BJ (cell line): ENCODE measurements around the gene ELOVL6. TPM values are rescaled to one million over a fixed set of nuclear protein-coding genes. Genes with fewer than 3 reads are reported as not detected.
"Not testable (repeated sequence)": the region's sequence is repeated elsewhere in the genome, so short reads cannot be mapped to it uniquely, and the experiment has no call there.

Experiments
- CTCF ChIA-PET: fragments of 350-600 bp; formaldehyde crosslinking; extraction: SDS; loops from one replicate; lab custom pipeline; 2021; ENCODE audit warnings: antibody characterized with exemption, inconsistent platforms; lab: Yijun Ruan, JAX
- POLR2A ChIA-PET: fragments of 300-600 bp; sonication (Branson Sonifier 250); formaldehyde crosslinking; extraction: SDS; loops from one replicate; lab custom pipeline; 2021; ENCODE audit warnings: antibody characterized with exemption; lab: Charles Lee
- DNase-seq: peaks from one replicate; pipeline ENCODE4 v3.0.0-alpha.2; 2011; ENCODE audit warnings: low read depth
- H3K27me3 ChIP-seq: 2 replicates; pipeline ENCODE4 v1.6.0; 2011; ENCODE audit warnings: low read length; ENCODE audit not compliant: control insufficient read depth, insufficient read depth
- H3K36me3 ChIP-seq: 2 replicates; pipeline ENCODE4 v1.5.1; 2011; ENCODE audit warnings: low read length; ENCODE audit not compliant: control insufficient read depth, insufficient read depth
- H3K4me3 ChIP-seq: 2 replicates; pipeline ENCODE4 v1.5.1; 2011; ENCODE audit warnings: low read depth, mild to moderate bottlenecking, control low read depth, low read length
- CTCF ChIP-seq: IDR thresholded peaks from 2 replicates; pipeline ENCODE4 v1.5.1; 2011; ENCODE audit warnings: low read depth, mild to moderate bottlenecking, control low read depth, inconsistent platforms, low read length, moderate library complexity; ENCODE audit not compliant: insufficient read depth
- polyA plus RNA-seq: library from polyadenylated mRNA; depleted of rRNA; stranded (reverse); fragments of >200 nt; gene quantifications from 2 replicates; pipeline ENCODE4 v1.2.3, GENCODE V29; 2011

The ELOVL6 gene
- polyA plus RNA-seq, 1 experiment, result 7.6 TPM

DNA sequence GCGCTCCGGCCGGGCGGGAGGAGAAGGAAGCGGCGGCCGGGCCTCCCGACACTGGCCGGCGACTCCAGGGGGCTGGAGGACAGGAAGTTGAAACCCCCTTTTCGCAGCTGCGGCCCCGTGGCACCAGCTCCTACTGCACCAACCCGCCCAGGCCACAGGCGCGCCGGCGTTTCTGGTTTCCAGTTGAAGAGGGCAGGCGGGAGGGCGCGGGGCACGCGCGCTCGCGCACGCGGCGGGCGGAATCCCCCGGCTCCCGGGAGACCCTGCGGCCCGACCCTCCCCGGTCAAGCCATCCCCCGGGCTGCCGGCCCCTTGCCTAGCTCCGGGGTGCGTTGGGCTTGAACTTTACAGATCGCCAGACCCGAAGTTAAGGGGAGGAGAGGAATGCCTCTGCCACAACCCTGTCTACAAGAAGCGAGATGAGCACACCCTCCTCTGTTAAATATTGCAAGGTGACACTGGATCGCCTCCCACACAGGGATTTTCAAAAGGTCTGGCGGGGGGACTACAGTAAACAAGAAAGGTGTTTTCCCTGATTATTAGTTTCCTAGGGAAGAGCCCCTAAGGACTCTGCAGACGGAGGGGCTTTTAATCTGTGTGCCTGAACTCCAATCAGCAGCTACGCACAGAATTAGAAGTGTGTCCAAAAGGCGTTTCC is 1.4 kb downstream of the ELOVL6 start:
- H3K27me3 ChIP-seq, result no peaks in the 10 kb centered on the region
- ChIA-PET CTCF (interaction anchor here (0.9 to 2.8 kb wide), 3 partner anchors 145 to 312 kb away, joined by 3 to 12 read pairs (median 4); no protein-coding TSS in a partner anchor), POLR2A (no interaction called here)
- H3K36me3 ChIP-seq, result no peaks in the 10 kb centered on the region
- no peak for TF ChIP-seq CTCF
- peak overlapping the region; percentile 80 for H3K4me3 ChIP-seq
- DNase-seq, result no peak

- TF ChIP-seq CTCF, result no peak
- no peak for DNase-seq
- H3K4me3 ChIP-seq, result peak overlapping the region; percentile 80
- POLR2A ChIA-PET, result no interaction called here
- no peaks in the 10 kb centered on the region for H3K27me3 ChIP-seq
- H3K36me3 ChIP-seq, result no peaks in the 10 kb centered on the region
- CTCF ChIA-PET, result interaction anchor here (1.5 to 2.8 kb wide), 2 partner anchors 147 to 313 kb away, joined by 4 to 12 read pairs; no protein-coding TSS in a partner anchor
Observed at GRCh38 chr4:110196206-110196870, 2.1 kb downstream of the ELOVL6 start.

DNA sequence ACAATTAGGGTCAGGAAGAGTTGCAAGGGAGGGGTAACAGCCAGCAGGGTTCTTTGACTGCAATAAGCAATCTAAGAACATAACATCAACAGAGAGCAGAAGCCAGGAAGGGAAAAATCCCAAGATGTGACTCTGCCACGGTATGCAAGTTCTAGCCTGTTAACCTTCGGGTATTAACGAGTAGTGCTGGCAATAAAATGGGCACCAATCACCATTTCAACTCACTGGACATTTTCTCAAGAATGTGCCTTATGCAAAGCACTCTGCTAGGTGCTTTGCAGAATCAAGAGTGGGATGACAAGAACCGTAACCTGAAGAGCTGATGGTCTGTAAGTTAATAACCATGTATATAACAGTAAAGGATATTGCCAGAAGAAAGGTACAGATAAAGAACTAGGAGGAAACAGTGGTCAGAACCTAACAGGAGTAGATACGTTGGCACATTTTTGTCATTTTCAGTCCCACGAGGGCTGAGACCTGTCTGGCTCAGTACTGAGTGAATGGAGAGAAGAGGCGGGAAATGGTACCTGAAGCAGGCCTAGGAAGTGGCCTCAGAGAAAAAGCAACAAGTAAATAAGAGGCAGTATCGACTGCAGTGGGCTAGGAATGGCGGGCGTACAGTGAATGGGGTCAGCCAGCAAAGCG is 2.7 kb downstream of the ELOVL6 start:
- POLR2A ChIA-PET, result no interaction called here
- H3K27me3 ChIP-seq, result no peaks in the 10 kb centered on the region
- no peak for DNase-seq
- peak overlapping the region; percentile 80 for H3K4me3 ChIP-seq
- CTCF ChIA-PET, result interaction anchor here (2.8 kb wide), 1 partner anchor 146 kb away, joined by 12 read pairs; no protein-coding TSS in a partner anchor
- no peaks in the 10 kb centered on the region for H3K36me3 ChIP-seq
- TF ChIP-seq CTCF, result no peak

DNA sequence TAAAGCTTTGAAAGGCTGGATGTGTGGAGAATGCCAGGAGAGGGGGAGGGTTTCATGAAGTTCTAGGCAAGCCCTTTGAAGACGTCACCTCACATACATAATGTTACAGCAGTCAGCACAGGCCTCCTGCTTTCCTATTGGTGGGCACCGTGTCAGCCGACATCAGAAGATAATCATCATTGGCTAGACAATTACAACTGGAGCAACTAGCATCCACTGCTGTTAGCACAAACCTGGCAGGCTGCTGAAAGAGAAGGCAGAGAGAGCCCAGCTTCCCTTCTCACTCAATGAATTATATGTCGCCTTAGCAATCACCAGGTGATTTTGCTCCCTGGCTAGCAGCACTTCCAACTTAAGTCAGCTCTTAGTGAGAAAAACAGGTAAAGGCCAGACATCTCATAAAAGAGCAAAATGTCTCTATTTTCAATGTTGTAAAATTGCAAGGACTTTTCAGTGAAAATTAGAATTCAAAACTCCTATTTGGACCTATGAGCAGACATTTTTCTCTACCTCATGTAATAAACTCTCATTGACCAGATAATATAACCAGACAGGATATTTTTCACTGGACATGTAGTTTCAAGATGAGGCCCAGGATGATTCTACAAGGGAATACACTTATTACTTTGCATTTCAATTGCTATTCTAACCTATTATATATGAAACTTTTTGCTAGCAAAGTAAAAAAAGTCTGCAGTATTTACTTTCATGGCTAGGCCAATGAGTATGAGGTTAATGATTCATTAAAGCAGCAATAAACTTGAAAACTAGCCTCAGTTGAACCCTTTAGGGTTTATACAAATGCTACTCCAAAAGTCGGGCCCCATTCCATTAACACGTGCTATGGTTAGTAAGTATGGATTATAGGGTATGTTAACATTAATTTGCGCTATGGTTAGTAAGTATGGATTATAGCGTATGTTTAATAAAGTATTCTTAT is 4.3 kb downstream of the ELOVL6 start:
- DNase-seq, result no peak
- no peaks in the 10 kb centered on the region for H3K27me3 ChIP-seq
- H3K36me3 ChIP-seq, result no peaks in the 10 kb centered on the region
- no peak for TF ChIP-seq CTCF
- ChIA-PET POLR2A (no interaction called here), CTCF (interaction anchor here (0.7 kb wide), 1 partner anchor 173 kb away, joined by 3 read pairs; no protein-coding TSS in a partner anchor)
- H3K4me3 ChIP-seq, result no peak overlapping the region

- POLR2A ChIA-PET, H3K36me3 ChIP-seq, H3K27me3 ChIP-seq, CTCF ChIA-PET, H3K4me3 ChIP-seq, DNase-seq: not testable (repeated sequence)
Observed at GRCh38 chr4:110193287-110193686, 5.1 kb downstream of the ELOVL6 start.
